H9 (cell line): ENCODE measurements around the gene TTC1. TPM values are rescaled to one million over a fixed set of nuclear protein-coding genes. Genes with fewer than 3 reads are reported as not detected.

Experiments
- DNase-seq: peaks from one replicate; pipeline ENCODE4 v3.0.0-alpha.2; 2017
- H2AFZ ChIP-seq: one replicate; pipeline ENCODE4 v1.6.1; 2013; ENCODE audit warnings: mild to moderate bottlenecking, low read length, control low read depth, moderate library complexity
- H2AK5ac ChIP-seq: 2 replicates; pipeline ENCODE4 v1.6.1; 2013; ENCODE audit warnings: low read length, control low read depth, mixed read lengths; ENCODE audit not compliant: insufficient read length
- H2BK120ac ChIP-seq: one replicate; pipeline ENCODE4 v1.6.1; 2013; ENCODE audit warnings: low read depth, mild to moderate bottlenecking, low read length, control low read depth, inconsistent platforms; ENCODE audit not compliant: poor library complexity, severe bottlenecking
- H2BK12ac ChIP-seq: 2 replicates; pipeline ENCODE4 v1.6.1; 2013; ENCODE audit warnings: low read length, control low read depth, mixed read lengths, low read depth; ENCODE audit not compliant: insufficient read length
- H2BK15ac ChIP-seq: 2 replicates; pipeline ENCODE4 v1.6.1; 2013; ENCODE audit warnings: low read depth, low read length, control low read depth
- H2BK20ac ChIP-seq: one replicate; pipeline ENCODE4 v1.6.1; 2013; ENCODE audit warnings: low read depth, mild to moderate bottlenecking, low read length, control low read depth, inconsistent platforms; ENCODE audit not compliant: poor library complexity, severe bottlenecking
- H2BK5ac ChIP-seq: 2 replicates; pipeline ENCODE4 v1.6.1; 2013; ENCODE audit warnings: low read length, control low read depth, mixed read lengths; ENCODE audit not compliant: insufficient read length
- H3K14ac ChIP-seq: 2 replicates; pipeline ENCODE4 v1.6.1; 2013; ENCODE audit warnings: low read length, control low read depth; ENCODE audit not compliant: insufficient read depth
- H3K18ac ChIP-seq: 2 replicates; pipeline ENCODE4 v1.6.1; 2013; ENCODE audit warnings: low read depth, mild to moderate bottlenecking, mixed read lengths, low read length, control low read depth; ENCODE audit not compliant: insufficient read length
- H3K23ac ChIP-seq: 2 replicates; pipeline ENCODE4 v1.6.1; 2013; ENCODE audit warnings: low read length, control low read depth, mixed read lengths, low read depth; ENCODE audit not compliant: insufficient read length
- H3K23me2 ChIP-seq: 2 replicates; pipeline ENCODE4 v1.6.1; 2013; ENCODE audit warnings: low read depth, mild to moderate bottlenecking, mixed read lengths, low read length, control low read depth; ENCODE audit not compliant: insufficient read length, poor library complexity, severe bottlenecking
- H3K27ac ChIP-seq: 2 replicates; pipeline ENCODE4 v1.5.1; 2013; ENCODE audit warnings: low read length, control low read depth, mixed read lengths, low read depth; ENCODE audit not compliant: insufficient read length
- H3K27me3 ChIP-seq: 2 replicates; pipeline ENCODE4 v1.6.1; 2013; ENCODE audit warnings: low read length, control low read depth, inconsistent platforms; ENCODE audit not compliant: insufficient read depth
- H3K4ac ChIP-seq: 2 replicates; pipeline ENCODE4 v1.6.1; 2013; ENCODE audit warnings: low read depth, mild to moderate bottlenecking, control low read depth, inconsistent platforms, low read length, moderate library complexity
- H3K4me1 ChIP-seq: 2 replicates; pipeline ENCODE4 v1.6.1; 2013; ENCODE audit warnings: low read length, control low read depth, inconsistent platforms; ENCODE audit not compliant: insufficient read depth
- H3K4me2 ChIP-seq: 2 replicates; pipeline ENCODE4 v1.6.1; 2013; ENCODE audit warnings: low read length, control low read depth, mixed read lengths; ENCODE audit not compliant: insufficient read length, insufficient read depth
- H3K56ac ChIP-seq: 2 replicates; pipeline ENCODE4 v1.6.1; 2013; ENCODE audit warnings: low read depth, mild to moderate bottlenecking, mixed read lengths, low read length, control low read depth; ENCODE audit not compliant: insufficient read length
- H3K79me1 ChIP-seq: 2 replicates; pipeline ENCODE4 v1.6.1; 2013; ENCODE audit warnings: low read depth, mild to moderate bottlenecking, moderate library complexity, low read length, control low read depth, inconsistent platforms; ENCODE audit not compliant: insufficient read depth, poor library complexity, severe bottlenecking
- H3K79me2 ChIP-seq: 2 replicates; pipeline ENCODE4 v1.6.1; 2013; ENCODE audit warnings: low read length, control low read depth, inconsistent platforms; ENCODE audit not compliant: insufficient read depth
- H3K9ac ChIP-seq: 2 replicates; pipeline ENCODE4 v1.6.1; 2013; ENCODE audit warnings: low read length, control low read depth, mixed read lengths; ENCODE audit not compliant: insufficient read length; ENCODE audit errors: extremely low read depth
- H3K9me3 ChIP-seq: one replicate; pipeline ENCODE4 v1.6.1; 2013; ENCODE audit warnings: low read depth, low read length, inconsistent platforms; ENCODE audit not compliant: control insufficient read depth
- H3T11ph ChIP-seq: one replicate; pipeline ENCODE4 v1.6.1; 2013; ENCODE audit warnings: mild to moderate bottlenecking, low read length, control low read depth, inconsistent platforms
- H4K20me1 ChIP-seq: one replicate; pipeline ENCODE4 v1.6.1; 2013; ENCODE audit not compliant: control insufficient read depth, insufficient read length, insufficient read depth
- H4K5ac ChIP-seq: 2 replicates; pipeline ENCODE4 v1.6.1; 2013; ENCODE audit warnings: low read depth, mild to moderate bottlenecking, mixed read lengths, low read length, control low read depth; ENCODE audit not compliant: insufficient read length
- H4K8ac ChIP-seq: replicated peaks from 2 replicates; pipeline ENCODE4 v1.6.1; 2013; ENCODE audit warnings: low read length, control low read depth, mixed read lengths, low read depth; ENCODE audit not compliant: insufficient read length
- H4K91ac ChIP-seq: 2 replicates; pipeline ENCODE4 v1.6.1; 2013; ENCODE audit warnings: low read depth, mild to moderate bottlenecking, moderate library complexity, mixed read lengths, low read length, control low read depth; ENCODE audit not compliant: insufficient read length
- H3K27ac Mint-ChIP-seq, 3 experiments: 2 replicates in 2 of 3; 3 replicates in 1 of 3; pipeline ENCODE4 v1.8.0; 2020 to 2021; ENCODE audit warnings: mixed read lengths in 3 of 3, mild to moderate bottlenecking in 1 of 3, moderate library complexity in 1 of 3
- H3K27me3 Mint-ChIP-seq: 2 replicates; pipeline ENCODE4 v1.8.0; 2021; ENCODE audit warnings: low read depth, mild to moderate bottlenecking, moderate library complexity, mixed read lengths
- H3K36me3 Mint-ChIP-seq, 3 experiments: 2 replicates in 2 of 3; 3 replicates in 1 of 3; pipeline ENCODE4 v1.8.0; 2020 to 2021; ENCODE audit warnings: low read depth in 3 of 3, mixed read lengths in 3 of 3; ENCODE audit not compliant: insufficient read depth in 1 of 3
- H3K4me1 Mint-ChIP-seq, 2 experiments: 2 replicates each; pipeline ENCODE4 v1.8.0; 2020; ENCODE audit warnings: mixed read lengths in 2 of 2
- H3K4me3 Mint-ChIP-seq, 2 experiments: 2 replicates in 1 of 2; 3 replicates in 1 of 2; pipeline ENCODE4 v1.8.0; 2020 to 2021; ENCODE audit warnings: mild to moderate bottlenecking in 2 of 2, mixed read lengths in 2 of 2, moderate library complexity in 1 of 2
- H3K9me3 Mint-ChIP-seq, 2 experiments: 2 replicates in 1 of 2; 3 replicates in 1 of 2; pipeline ENCODE4 v1.8.0; 2020; ENCODE audit warnings: mild to moderate bottlenecking in 2 of 2, mixed read lengths in 2 of 2, moderate library complexity in 1 of 2
- WGBS: extraction: QIAGEN DNeasy Blood & Tissue Kit; methylation state at CpG from one replicate; pipeline ENCODE4 v1.1.7; 2013; ENCODE audit warnings: missing lambda C conversion rate, low lambda C conversion rate, mixed read lengths; ENCODE audit not compliant: insufficient read length; ENCODE audit errors: extremely low coverage; 5-methylcytosine and 5-hydroxymethylcytosine counted together
- total RNA-seq: library from RNA; stranded (reverse); gene quantifications from 2 replicates; pipeline ENCODE4 v1.2.1, GENCODE V29; 2021
- TF ChIP-seq, protein P1 (sequence below): fragments of 200-600 bp; sonication (generic); conservative IDR thresholded peaks from 3 replicates; pipeline ENCODE4 v1.8.0; 2021; ENCODE audit warnings: antibody characterized with exemption, mild to moderate bottlenecking

TTC1 gene
- total RNA-seq, 1 experiment from 2014 or later = 62.6 TPM

DNA sequence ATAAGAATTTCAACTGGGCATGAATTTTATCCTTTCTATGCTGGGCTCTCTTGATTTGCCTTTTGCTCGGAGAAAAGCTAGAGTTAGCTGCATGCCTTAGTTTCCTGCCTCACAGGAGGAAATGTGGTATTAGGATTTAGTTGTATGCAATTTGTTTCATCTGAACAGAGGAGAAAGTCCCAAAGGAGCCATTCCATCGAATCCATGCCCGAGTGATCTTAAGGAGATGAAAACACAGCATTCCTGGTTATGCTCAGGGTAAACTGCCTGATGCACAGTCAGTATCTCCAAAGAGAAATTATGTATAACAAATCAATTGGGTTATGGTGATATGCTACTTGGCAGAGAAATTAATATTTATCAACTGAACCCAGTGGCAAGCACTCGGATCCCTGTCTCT lies 51.1 kb downstream of the TTC1 start:
- Mint-ChIP-seq H3K9me3 (peaks cover 0 to 4% of the 10 kb centered on the region in 2 experiments; a peak in 2 of 5 replicates), H3K27ac (no peak overlapping the region), H3K27me3 (no peaks in the 10 kb centered on the region), H3K4me3 (no peak overlapping the region), H3K36me3 (peaks cover 14 to 59% (median 38%) of the 10 kb centered on the region in 3 experiments; a peak in 6 of 7 replicates), H3K4me1 (peaks cover 16 to 18% of the 10 kb centered on the region in 2 experiments)
- H3K56ac ChIP-seq = no peak overlapping the region
- no peaks in the 10 kb centered on the region for H3K79me1 ChIP-seq
- no peak overlapping the region for H3K4ac ChIP-seq
- no peak overlapping the region for H3K18ac ChIP-seq
- no peak overlapping the region for H2BK15ac ChIP-seq
- no peaks in the 10 kb centered on the region for H3K23me2 ChIP-seq
- no peak overlapping the region for H4K91ac ChIP-seq
- H3K14ac ChIP-seq = no peak overlapping the region
- H3K27ac ChIP-seq = no peak overlapping the region
- no peak overlapping the region for H2BK5ac ChIP-seq
- no peak overlapping the region for H4K5ac ChIP-seq
- H2AK5ac ChIP-seq = no peak overlapping the region
- H2BK20ac ChIP-seq = no peak overlapping the region
- no peak overlapping the region for H2AFZ ChIP-seq
- H3K4me2 ChIP-seq = no peak overlapping the region
- DNase-seq = no peak
- no peak overlapping the region for H3K9ac ChIP-seq
- H3K79me2 ChIP-seq = no peaks in the 10 kb centered on the region
- TF ChIP-seq, protein P1, sequence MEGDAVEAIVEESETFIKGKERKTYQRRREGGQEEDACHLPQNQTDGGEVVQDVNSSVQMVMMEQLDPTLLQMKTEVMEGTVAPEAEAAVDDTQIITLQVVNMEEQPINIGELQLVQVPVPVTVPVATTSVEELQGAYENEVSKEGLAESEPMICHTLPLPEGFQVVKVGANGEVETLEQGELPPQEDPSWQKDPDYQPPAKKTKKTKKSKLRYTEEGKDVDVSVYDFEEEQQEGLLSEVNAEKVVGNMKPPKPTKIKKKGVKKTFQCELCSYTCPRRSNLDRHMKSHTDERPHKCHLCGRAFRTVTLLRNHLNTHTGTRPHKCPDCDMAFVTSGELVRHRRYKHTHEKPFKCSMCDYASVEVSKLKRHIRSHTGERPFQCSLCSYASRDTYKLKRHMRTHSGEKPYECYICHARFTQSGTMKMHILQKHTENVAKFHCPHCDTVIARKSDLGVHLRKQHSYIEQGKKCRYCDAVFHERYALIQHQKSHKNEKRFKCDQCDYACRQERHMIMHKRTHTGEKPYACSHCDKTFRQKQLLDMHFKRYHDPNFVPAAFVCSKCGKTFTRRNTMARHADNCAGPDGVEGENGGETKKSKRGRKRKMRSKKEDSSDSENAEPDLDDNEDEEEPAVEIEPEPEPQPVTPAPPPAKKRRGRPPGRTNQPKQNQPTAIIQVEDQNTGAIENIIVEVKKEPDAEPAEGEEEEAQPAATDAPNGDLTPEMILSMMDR = no peak
- H4K20me1 ChIP-seq = no peaks in the 10 kb centered on the region
- no peak overlapping the region for H3T11ph ChIP-seq
- no peak overlapping the region for H4K8ac ChIP-seq
- no peaks in the 10 kb centered on the region for H3K9me3 ChIP-seq
- no peaks in the 10 kb centered on the region; the same call in 1 of the 2 replicates for H3K27me3 ChIP-seq
- H2BK120ac ChIP-seq = no peak overlapping the region
- H3K4me1 ChIP-seq = no peaks in the 10 kb centered on the region
- H3K23ac ChIP-seq = no peak overlapping the region
- no peak overlapping the region for H2BK12ac ChIP-seq
- no CpG with 5 or more reads among the region's 4 CpGs for WGBS
